HepG2 (cell line): ENCODE data around the gene ZKSCAN4.

Source experiments
- CCAR2 ChIP-seq: fragments of 200-400 bp; formaldehyde crosslinking; optimal IDR thresholded peaks from 2 replicates; pipeline ENCODE3; 2018; ENCODE audit warnings: low read depth, mild to moderate bottlenecking, low read length, moderate library complexity
- CHD4 ChIP-seq: fragments of 200-600 bp; sonication (generic); IDR thresholded peaks from 2 replicates; pipeline ENCODE4 v1.7.0; 2017; ENCODE audit warnings: mild to moderate bottlenecking, low read length, borderline replicate concordance
- CTCF ChIP-seq: sonication (generic); formaldehyde crosslinking; IDR thresholded peaks from 2 replicates; pipeline ENCODE4 v1.5.0; 2020; ENCODE audit warnings: mild to moderate bottlenecking, missing genetic modification reagents, moderate library complexity
- GABPA ChIP-seq, 2 experiments: IDR thresholded peaks; 2 replicates each; pipeline ENCODE4 v1.6.1; 2011 to 2016; ENCODE audit warnings: low read depth in 2 of 2, low read length in 1 of 2, missing biosample characterization in 1 of 2, missing genetic modification characterization in 1 of 2
- PBX3 ChIP-seq: sonication (generic); formaldehyde crosslinking; IDR thresholded peaks from 2 replicates; pipeline ENCODE4 v1.8.1; 2023; ENCODE audit warnings: missing genetic modification reagents, inconsistent platforms, borderline replicate concordance
- PHF20 ChIP-seq: sonication (generic); formaldehyde crosslinking; IDR thresholded peaks from 2 replicates; pipeline ENCODE4 v1.5.0; 2020; ENCODE audit warnings: mild to moderate bottlenecking, missing genetic modification reagents
- POLR2A ChIP-seq, 2 experiments: IDR thresholded peaks; 2 replicates each; pipeline ENCODE4 v1.6.1; 2011; ENCODE audit warnings: low read depth in 2 of 2, low read length in 2 of 2, mild to moderate bottlenecking in 1 of 2, moderate library complexity in 1 of 2; ENCODE audit not compliant: insufficient read depth in 1 of 2
- SRF ChIP-seq: IDR thresholded peaks from 2 replicates; pipeline ENCODE4 v1.6.1; 2011; ENCODE audit warnings: mild to moderate bottlenecking, low read depth, low read length, moderate library complexity
- ZNF598 ChIP-seq: sonication (generic); formaldehyde crosslinking; IDR thresholded peaks from 2 replicates; pipeline ENCODE4 v1.5.1; 2020; ENCODE audit warnings: mild to moderate bottlenecking, missing genetic modification reagents, borderline replicate concordance

- no peak for TF ChIP-seq PBX3 (CRISPR knock-in tag)
- TF ChIP-seq CCAR2: no peak
- no peak for TF ChIP-seq GABPA (IDR thresholded peaks at IDR 0.05; ENCODE audit: low read depth, low read length)
- TF ChIP-seq GABPA (CRISPR knock-in tag; IDR thresholded peaks at IDR 0.05; ENCODE audit: low read depth): no peak
- no peak for TF ChIP-seq POLR2A (IDR thresholded peaks at IDR 0.05; ENCODE audit: insufficient read depth in 1 of 2, low read depth in 2 of 2, low read length in 2 of 2)
- TF ChIP-seq ZNF598 (CRISPR knock-in tag): no peak
- TF ChIP-seq SRF: no peak
- no peak for TF ChIP-seq CTCF
- no peak for TF ChIP-seq PHF20 (CRISPR knock-in tag)
- no peak for TF ChIP-seq CHD4
Measured at GRCh38 chr6:28207510-28208110, 44.5 kb downstream of the ZKSCAN4 start.
